Mesothelial cell of epicardium (in vitro differentiated cells): Measurements from ENCODE around the gene DENND1A. TPM values are rescaled to one million over a fixed set of nuclear protein-coding genes. Genes with fewer than 3 reads are reported as not detected.

Source experiments
- DNase-seq, 2 experiments: peaks; one replicate each; pipeline ENCODE4 v3.0.0; 2021; ENCODE audit warnings: low spot score in 2 of 2; ENCODE audit not compliant: unreplicated experiment in 2 of 2
- H3K27ac Mint-ChIP-seq: 2 replicates; pipeline ENCODE4 v1.8.0; 2021; ENCODE audit warnings: mixed read lengths
- H3K27me3 Mint-ChIP-seq: 2 replicates; pipeline ENCODE4 v1.8.0; 2021; ENCODE audit warnings: low read depth, mixed read lengths
- H3K36me3 Mint-ChIP-seq: 2 replicates; pipeline ENCODE4 v1.8.0; 2021; ENCODE audit warnings: mixed read lengths
- H3K4me1 Mint-ChIP-seq: 2 replicates; pipeline ENCODE4 v1.8.0; 2021; ENCODE audit warnings: mixed read lengths
- H3K4me3 Mint-ChIP-seq: 2 replicates; pipeline ENCODE4 v1.8.0; 2021; ENCODE audit warnings: mild to moderate bottlenecking, moderate library complexity, mixed read lengths
- H3K9me3 Mint-ChIP-seq: 2 replicates; pipeline ENCODE4 v1.8.0; 2021; ENCODE audit warnings: mixed read lengths
- total RNA-seq: library from RNA; stranded (reverse); gene quantifications from 3 replicates; pipeline ENCODE4 v1.2.1, GENCODE V29; 2021
- TF ChIP-seq, protein P1 (sequence below): fragments of 200-600 bp; sonication (generic); IDR thresholded peaks from one replicate; pipeline ENCODE4 v1.5.0; 2021; ENCODE audit warnings: antibody characterized with exemption; ENCODE audit not compliant: unreplicated experiment

Gene DENND1A
- total RNA-seq, 1 donor from 2014 or later = 23.4 TPM

DNA sequence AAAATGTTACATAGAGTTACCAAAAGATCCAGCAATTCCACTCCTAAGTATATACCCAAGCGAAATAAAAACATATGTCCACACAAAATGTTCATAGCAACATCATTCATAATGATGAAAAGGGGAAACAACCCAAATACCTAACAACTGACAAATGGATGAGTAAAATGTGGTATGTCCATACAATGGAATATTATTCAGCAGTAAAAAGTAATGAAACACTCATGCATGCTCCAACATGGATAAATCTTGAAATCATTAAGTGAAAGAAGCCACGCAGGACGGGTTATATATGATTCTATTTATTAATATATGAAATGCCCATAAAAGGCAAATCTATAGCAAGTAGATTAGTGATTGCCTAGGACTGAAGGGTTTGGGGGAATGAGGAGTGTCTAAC lies 6.0 kb downstream of the DENND1A start:
- TF ChIP-seq, protein P1, sequence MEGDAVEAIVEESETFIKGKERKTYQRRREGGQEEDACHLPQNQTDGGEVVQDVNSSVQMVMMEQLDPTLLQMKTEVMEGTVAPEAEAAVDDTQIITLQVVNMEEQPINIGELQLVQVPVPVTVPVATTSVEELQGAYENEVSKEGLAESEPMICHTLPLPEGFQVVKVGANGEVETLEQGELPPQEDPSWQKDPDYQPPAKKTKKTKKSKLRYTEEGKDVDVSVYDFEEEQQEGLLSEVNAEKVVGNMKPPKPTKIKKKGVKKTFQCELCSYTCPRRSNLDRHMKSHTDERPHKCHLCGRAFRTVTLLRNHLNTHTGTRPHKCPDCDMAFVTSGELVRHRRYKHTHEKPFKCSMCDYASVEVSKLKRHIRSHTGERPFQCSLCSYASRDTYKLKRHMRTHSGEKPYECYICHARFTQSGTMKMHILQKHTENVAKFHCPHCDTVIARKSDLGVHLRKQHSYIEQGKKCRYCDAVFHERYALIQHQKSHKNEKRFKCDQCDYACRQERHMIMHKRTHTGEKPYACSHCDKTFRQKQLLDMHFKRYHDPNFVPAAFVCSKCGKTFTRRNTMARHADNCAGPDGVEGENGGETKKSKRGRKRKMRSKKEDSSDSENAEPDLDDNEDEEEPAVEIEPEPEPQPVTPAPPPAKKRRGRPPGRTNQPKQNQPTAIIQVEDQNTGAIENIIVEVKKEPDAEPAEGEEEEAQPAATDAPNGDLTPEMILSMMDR = no peak
- Mint-ChIP-seq H3K4me3 (no peak overlapping the region), H3K27me3 (no peaks in the 10 kb centered on the region), H3K36me3 (peaks cover 7% of the 10 kb centered on the region), H3K27ac (no peak overlapping the region), H3K9me3 (peaks cover 4% of the 10 kb centered on the region), H3K4me1 (peaks cover 26% of the 10 kb centered on the region)
- DNase-seq = no peak

DNA sequence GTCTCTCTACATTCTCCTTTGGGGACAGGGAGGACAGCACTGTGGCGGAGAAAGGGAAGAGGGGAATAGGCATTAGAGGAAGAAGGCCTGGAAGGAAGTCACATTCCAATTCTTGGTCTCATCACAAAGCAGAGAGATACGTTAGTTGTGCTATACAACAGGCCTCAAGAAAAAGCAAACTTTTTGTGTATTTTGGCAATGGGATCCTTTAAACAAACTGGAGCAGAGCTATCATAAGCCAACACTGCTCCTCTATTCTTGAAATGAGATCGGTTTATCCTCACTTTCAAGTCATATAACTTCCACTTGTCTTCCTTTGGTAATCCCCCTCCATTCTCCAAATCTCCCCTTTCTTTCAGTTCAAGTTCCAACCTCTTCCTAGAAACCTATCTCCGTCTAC lies 6.5 kb downstream of the DENND1A start:
- Mint-ChIP-seq H3K36me3 (peaks cover 11% of the 10 kb centered on the region), H3K27ac (no peak overlapping the region), H3K9me3 (peaks cover 4% of the 10 kb centered on the region), H3K4me3 (no peak overlapping the region), H3K27me3 (no peaks in the 10 kb centered on the region), H3K4me1 (peaks cover 21% of the 10 kb centered on the region)
- DNase-seq = no peak
- TF ChIP-seq, protein P1 = no peak

DNA sequence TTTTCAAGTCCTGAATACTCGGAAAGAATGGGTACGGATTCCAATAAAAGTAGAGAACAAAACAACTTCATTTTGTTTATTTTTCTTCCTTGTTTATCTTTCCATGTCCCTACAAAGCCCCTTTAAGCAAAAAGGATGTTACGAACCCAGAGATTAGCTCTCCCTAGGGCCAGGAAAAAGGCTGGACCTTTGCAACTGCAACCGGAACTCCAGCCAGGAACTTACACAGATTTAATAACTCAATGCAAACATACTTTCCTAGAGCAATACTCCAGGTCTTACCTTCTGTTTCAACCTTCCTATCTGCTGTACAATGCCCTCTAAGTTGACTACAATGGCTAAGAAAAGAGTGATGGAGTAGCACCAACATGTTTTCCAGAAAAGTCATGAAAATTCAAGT lies 7.0 kb downstream of the DENND1A start:
- Mint-ChIP-seq H3K36me3 (peaks cover 11% of the 10 kb centered on the region), H3K4me3 (no peak overlapping the region), H3K9me3 (peaks cover 4% of the 10 kb centered on the region), H3K4me1 (peaks cover 16% of the 10 kb centered on the region), H3K27me3 (no peaks in the 10 kb centered on the region), H3K27ac (no peak overlapping the region)
- TF ChIP-seq, protein P1 = no peak
- no peak for DNase-seq

DNA sequence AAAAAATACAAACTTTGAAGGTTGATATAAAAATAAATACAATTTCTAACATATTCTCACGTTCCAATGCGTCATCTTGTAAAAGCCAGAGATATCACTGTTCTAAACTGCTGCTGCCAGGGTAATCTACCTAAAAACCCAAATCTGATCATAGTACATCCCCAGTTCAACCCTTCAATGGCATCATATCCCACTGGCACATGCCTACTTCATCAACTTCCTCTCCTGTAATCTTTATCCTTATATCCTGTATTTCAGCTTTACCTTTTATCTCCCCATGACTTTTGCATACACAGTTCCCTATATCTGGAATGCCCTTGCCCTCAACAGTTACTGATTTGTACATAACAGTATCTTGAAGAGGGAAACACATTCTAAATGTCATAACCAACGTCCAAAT lies 7.5 kb downstream of the DENND1A start:
- TF ChIP-seq, protein P1 = no peak
- Mint-ChIP-seq H3K9me3 (peaks cover 4% of the 10 kb centered on the region), H3K27me3 (no peaks in the 10 kb centered on the region), H3K4me1 (peaks cover 11% of the 10 kb centered on the region), H3K27ac (no peak overlapping the region), H3K4me3 (no peak overlapping the region), H3K36me3 (peaks cover 11% of the 10 kb centered on the region)
- no peak for DNase-seq

DNA sequence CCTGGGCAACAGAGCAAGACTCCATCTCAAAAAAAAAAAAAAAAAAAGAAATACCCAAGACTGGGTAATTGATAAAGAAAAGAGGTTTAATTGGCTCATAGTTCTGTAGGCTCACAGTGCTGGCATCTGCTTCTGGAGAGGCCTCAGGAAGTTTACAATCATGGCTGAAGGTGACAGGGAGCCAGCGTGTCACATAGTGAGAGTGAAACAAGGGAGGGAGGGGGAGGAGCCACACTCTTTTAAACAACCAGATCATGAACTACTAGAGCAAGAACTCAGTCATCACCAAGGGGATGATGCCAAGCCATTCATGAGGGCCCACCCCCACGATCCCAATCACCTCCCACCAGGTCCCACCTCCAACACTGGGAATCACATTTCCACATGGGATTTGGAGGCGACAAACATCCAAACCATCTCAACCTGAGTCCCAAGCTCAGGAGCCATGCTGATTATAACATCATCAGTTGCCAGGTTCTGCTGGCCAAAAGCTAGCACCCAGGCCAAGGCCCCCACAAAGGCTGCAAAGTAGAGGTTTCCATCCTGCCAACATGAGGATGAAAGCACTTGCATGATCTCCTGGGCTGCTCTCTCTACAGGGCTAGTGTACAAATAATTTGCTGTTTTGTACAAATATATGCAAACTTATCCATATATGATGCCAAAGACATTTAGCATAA lies 15.3 kb downstream of the DENND1A start:
- Mint-ChIP-seq H3K36me3 (peaks cover 20% of the 10 kb centered on the region), H3K27me3 (no peaks in the 10 kb centered on the region), H3K4me1 (no peaks in the 10 kb centered on the region), H3K4me3 (no peak overlapping the region), H3K27ac (no peak overlapping the region), H3K9me3 (peaks cover 14% of the 10 kb centered on the region)
- TF ChIP-seq, protein P1 = no peak
- DNase-seq = no peak
